Loucy (cell line): ENCODE results near the gene IQCE.

ENCODE experiments used
- H2AFZ ChIP-seq: fragments of 200-600 bp; sonication (generic); 2 replicates; pipeline ENCODE4 v1.6.0; 2016; ENCODE audit warnings: antibody characterized with exemption, mild to moderate bottlenecking, low read length, moderate library complexity
- H3F3A ChIP-seq: fragments of 200-600 bp; 2 replicates; pipeline ENCODE4 v1.6.0; 2016; ENCODE audit warnings: antibody characterized with exemption, low read depth, mild to moderate bottlenecking
- H3K27me3 ChIP-seq: fragments of 200-600 bp; sonication (generic); 2 replicates; pipeline ENCODE4 v1.6.1; 2014; ENCODE audit warnings: low read length, mild to moderate bottlenecking; ENCODE audit not compliant: insufficient read depth, poor library complexity, severe bottlenecking
- H3K36me3 ChIP-seq: fragments of 200-600 bp; sonication (generic); 2 replicates; pipeline ENCODE4 v1.6.1; 2016; ENCODE audit warnings: low read length; ENCODE audit not compliant: insufficient read depth
- H3K4me1 ChIP-seq: fragments of 200-600 bp; sonication (generic); 2 replicates; pipeline ENCODE4 v1.5.1; 2014; ENCODE audit warnings: low read length, mild to moderate bottlenecking; ENCODE audit not compliant: insufficient read depth, poor library complexity, severe bottlenecking
- H3K4me2 ChIP-seq: fragments of 200-600 bp; sonication (generic); 2 replicates; pipeline ENCODE4 v1.6.0; 2014; ENCODE audit warnings: antibody characterized with exemption, low read length, low read depth, mild to moderate bottlenecking; ENCODE audit not compliant: poor library complexity, severe bottlenecking
- H3K4me3 ChIP-seq: fragments of 200-600 bp; sonication (generic); 2 replicates; pipeline ENCODE4 v1.5.1; 2014; ENCODE audit warnings: low read length, mild to moderate bottlenecking, mixed read lengths; ENCODE audit not compliant: poor library complexity, severe bottlenecking
- H3K79me2 ChIP-seq: fragments of 200-600 bp; sonication (generic); 2 replicates; pipeline ENCODE4 v1.6.1; 2014; ENCODE audit warnings: low read length; ENCODE audit not compliant: insufficient read depth
- H3K9ac ChIP-seq: fragments of 200-600 bp; sonication (generic); 2 replicates; pipeline ENCODE4 v1.6.0; 2014; ENCODE audit warnings: mild to moderate bottlenecking, low read depth, low read length, moderate library complexity; ENCODE audit not compliant: poor library complexity, severe bottlenecking
- H3K9me2 ChIP-seq: fragments of 200-600 bp; sonication (generic); replicated peaks from 2 replicates; pipeline ENCODE4 v1.6.1; 2016; ENCODE audit warnings: low read depth, low read length, mixed read lengths
- H3K9me3 ChIP-seq: fragments of 200-600 bp; sonication (generic); 2 replicates; pipeline ENCODE4 v1.6.1; 2014; ENCODE audit warnings: mild to moderate bottlenecking, antibody characterized with exemption, low read length, low read depth; ENCODE audit not compliant: insufficient read depth
- H4K20me1 ChIP-seq: fragments of 200-600 bp; sonication (generic); 2 replicates; pipeline ENCODE4 v1.6.0; 2014; ENCODE audit warnings: antibody characterized with exemption, low read length, mild to moderate bottlenecking; ENCODE audit not compliant: insufficient read depth, poor library complexity, severe bottlenecking
- CTCF ChIP-seq: fragments of 200-600 bp; sonication (generic); conservative IDR thresholded peaks from 2 replicates; pipeline ENCODE4 v1.5.1; 2014; ENCODE audit warnings: mild to moderate bottlenecking, antibody characterized with exemption, low read length
- EZH2phosphoT487 ChIP-seq: fragments of 200-600 bp; IDR thresholded peaks from 2 replicates; pipeline ENCODE4 v1.6.1; 2018; ENCODE audit warnings: antibody characterized with exemption, mild to moderate bottlenecking, moderate library complexity, borderline replicate concordance

The IQCE gene

GRCh38 chr7:2626498-2627117, 67.8 kb downstream of the IQCE start:
- Histone ChIP-seq H3K27me3 (no peaks in the 10 kb centered on the region), H2AFZ (no peak overlapping the region), H3K9me2 (no peaks in the 10 kb centered on the region), H3F3A (no peaks in the 10 kb centered on the region), H3K4me2 (no peak overlapping the region), H4K20me1 (no peaks in the 10 kb centered on the region), H3K4me3 (no peak overlapping the region), H3K4me1 (peaks cover 3% of the 10 kb centered on the region), H3K9me3 (no peaks in the 10 kb centered on the region), H3K9ac (no peak overlapping the region), H3K36me3 (no peaks in the 10 kb centered on the region), H3K79me2 (no peaks in the 10 kb centered on the region)
- TF ChIP-seq EZH2phosphoT487 (no peak), CTCF (no peak)

GRCh38 chr7:2627258-2628129, 68.7 kb downstream of the IQCE start:
- no peak overlapping the region for H3K9ac ChIP-seq

GRCh38 chr7:2628130-2628482, 69.3 kb downstream of the IQCE start:
- H3K27me3 ChIP-seq = no peaks in the 10 kb centered on the region

More at GRCh38 chr7:2627258-2628129, 68.7 kb downstream of the IQCE start:
- H3K36me3 ChIP-seq = no peaks in the 10 kb centered on the region
- no peak overlapping the region for H3K4me3 ChIP-seq
- H3F3A ChIP-seq = no peaks in the 10 kb centered on the region
- H3K9me3 ChIP-seq = no peaks in the 10 kb centered on the region
- no peak overlapping the region for H2AFZ ChIP-seq
- peaks cover 6% of the 10 kb centered on the region for H3K79me2 ChIP-seq
- TF ChIP-seq CTCF = no peak
- TF ChIP-seq EZH2phosphoT487 = no peak
- no peaks in the 10 kb centered on the region for H3K27me3 ChIP-seq
- peaks cover 3% of the 10 kb centered on the region for H3K4me1 ChIP-seq
- H3K4me2 ChIP-seq = no peak overlapping the region
- H4K20me1 ChIP-seq = peaks cover 3% of the 10 kb centered on the region
- H3K9me2 ChIP-seq = no peaks in the 10 kb centered on the region

More at GRCh38 chr7:2628130-2628482, 69.3 kb downstream of the IQCE start:
- Histone ChIP-seq H3K4me2 (no peak overlapping the region), H3F3A (no peaks in the 10 kb centered on the region), H3K9ac (no peak overlapping the region), H4K20me1 (peaks cover 9% of the 10 kb centered on the region), H3K9me3 (no peaks in the 10 kb centered on the region), H3K36me3 (no peaks in the 10 kb centered on the region), H2AFZ (no peak overlapping the region), H3K79me2 (peaks cover 12% of the 10 kb centered on the region), H3K4me1 (peaks cover 3% of the 10 kb centered on the region), H3K4me3 (no peak overlapping the region), H3K9me2 (no peaks in the 10 kb centered on the region)
- no peak for TF ChIP-seq EZH2phosphoT487
- TF ChIP-seq CTCF = no peak
